Measurements from ENCODE around the gene CUEDC1. TPM values are rescaled to one million over a fixed set of nuclear protein-coding genes. Genes with fewer than 3 reads are reported as not detected.
A peak's percentile ranks its signal among the peaks of the same experiment; 100 is the strongest.

CUEDC1 gene
- total RNA-seq, 1 donor from 2014 or later = 38.4 TPM

GRCh38 chr17:57988301-57989250, 33.4 kb upstream of the CUEDC1 start:
- Mint-ChIP-seq H3K36me3 (ENCODE audit: unreplicated experiment) (no peaks in the 10 kb centered on the region), H3K4me1 (ENCODE audit: unreplicated experiment) (peaks cover 55% of the 10 kb centered on the region), H3K9me3 (ENCODE audit: unreplicated experiment) (no peaks in the 10 kb centered on the region), H3K4me3 (ENCODE audit: unreplicated experiment) (peak overlapping the region; percentile 81), H3K27ac (ENCODE audit: unreplicated experiment) (peak overlapping the region; percentile 90), H3K27me3 (ENCODE audit: unreplicated experiment) (no peaks in the 10 kb centered on the region)
- peak; percentile 92 for DNase-seq (ENCODE audit: extremely low spot score, unreplicated experiment)
- TF ChIP-seq, protein P1, sequence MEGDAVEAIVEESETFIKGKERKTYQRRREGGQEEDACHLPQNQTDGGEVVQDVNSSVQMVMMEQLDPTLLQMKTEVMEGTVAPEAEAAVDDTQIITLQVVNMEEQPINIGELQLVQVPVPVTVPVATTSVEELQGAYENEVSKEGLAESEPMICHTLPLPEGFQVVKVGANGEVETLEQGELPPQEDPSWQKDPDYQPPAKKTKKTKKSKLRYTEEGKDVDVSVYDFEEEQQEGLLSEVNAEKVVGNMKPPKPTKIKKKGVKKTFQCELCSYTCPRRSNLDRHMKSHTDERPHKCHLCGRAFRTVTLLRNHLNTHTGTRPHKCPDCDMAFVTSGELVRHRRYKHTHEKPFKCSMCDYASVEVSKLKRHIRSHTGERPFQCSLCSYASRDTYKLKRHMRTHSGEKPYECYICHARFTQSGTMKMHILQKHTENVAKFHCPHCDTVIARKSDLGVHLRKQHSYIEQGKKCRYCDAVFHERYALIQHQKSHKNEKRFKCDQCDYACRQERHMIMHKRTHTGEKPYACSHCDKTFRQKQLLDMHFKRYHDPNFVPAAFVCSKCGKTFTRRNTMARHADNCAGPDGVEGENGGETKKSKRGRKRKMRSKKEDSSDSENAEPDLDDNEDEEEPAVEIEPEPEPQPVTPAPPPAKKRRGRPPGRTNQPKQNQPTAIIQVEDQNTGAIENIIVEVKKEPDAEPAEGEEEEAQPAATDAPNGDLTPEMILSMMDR (IDR thresholded peaks at IDR 0.05) = no peak

DNA sequence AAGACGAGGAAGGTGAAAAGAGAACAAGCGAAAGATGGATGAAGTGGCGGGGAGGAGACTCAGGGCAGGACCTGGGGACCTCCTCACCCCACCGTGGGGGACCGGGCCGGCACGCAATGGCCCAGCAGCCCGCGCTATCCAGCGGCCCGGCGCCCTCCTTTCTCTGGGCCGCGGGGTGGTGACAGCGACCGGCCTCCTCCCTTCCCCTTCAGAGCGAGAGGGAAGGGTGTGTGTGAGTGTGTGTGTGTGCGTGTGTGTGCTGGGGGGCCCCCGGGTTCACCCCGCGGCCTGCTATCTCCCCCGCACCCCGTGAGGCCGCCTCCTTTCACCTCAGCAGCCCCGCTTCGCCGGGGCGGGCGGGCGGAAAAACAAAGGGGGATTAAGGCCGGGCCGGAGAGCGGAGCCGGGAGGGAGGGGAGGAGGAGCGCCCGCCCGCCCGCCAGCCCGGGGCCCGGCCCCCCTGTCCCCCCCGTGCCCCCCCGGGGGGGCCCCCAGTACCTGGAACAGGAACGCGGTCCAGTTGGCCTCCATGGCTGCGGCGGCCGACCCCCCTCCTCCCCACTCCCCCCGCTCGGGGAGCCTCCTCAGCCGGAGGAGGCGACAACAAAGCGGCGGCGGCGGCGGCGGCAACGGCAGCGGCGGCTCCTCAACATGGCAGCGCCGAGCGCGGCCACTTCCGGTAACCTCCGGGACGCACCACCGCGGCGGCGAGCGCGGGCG, 32.5 kb upstream of the CUEDC1 start, which contains the start of gene VEZF1:
Gene VEZF1, minus strand, starts transcription at position 674 of the 720 bp plus-strand sequence. Its CDS starts 143 bp downstream, at position 531.
- Mint-ChIP-seq H3K27ac (ENCODE audit: unreplicated experiment) (peak within 1 kb of the TSS; percentile 94), H3K4me3 (ENCODE audit: unreplicated experiment) (peak within 1 kb of the TSS; percentile 83), H3K4me1 (ENCODE audit: unreplicated experiment) (peaks cover 63% of the 10 kb centered on the region), H3K9me3 (ENCODE audit: unreplicated experiment) (no peaks in the 10 kb centered on the region), H3K36me3 (ENCODE audit: unreplicated experiment) (peaks cover 3% of the 10 kb centered on the region), H3K27me3 (ENCODE audit: unreplicated experiment) (no peaks in the 10 kb centered on the region)
- no peak for DNase-seq (ENCODE audit: extremely low spot score, unreplicated experiment)
- TF ChIP-seq, protein P1 (IDR thresholded peaks at IDR 0.05) = no peak

DNA sequence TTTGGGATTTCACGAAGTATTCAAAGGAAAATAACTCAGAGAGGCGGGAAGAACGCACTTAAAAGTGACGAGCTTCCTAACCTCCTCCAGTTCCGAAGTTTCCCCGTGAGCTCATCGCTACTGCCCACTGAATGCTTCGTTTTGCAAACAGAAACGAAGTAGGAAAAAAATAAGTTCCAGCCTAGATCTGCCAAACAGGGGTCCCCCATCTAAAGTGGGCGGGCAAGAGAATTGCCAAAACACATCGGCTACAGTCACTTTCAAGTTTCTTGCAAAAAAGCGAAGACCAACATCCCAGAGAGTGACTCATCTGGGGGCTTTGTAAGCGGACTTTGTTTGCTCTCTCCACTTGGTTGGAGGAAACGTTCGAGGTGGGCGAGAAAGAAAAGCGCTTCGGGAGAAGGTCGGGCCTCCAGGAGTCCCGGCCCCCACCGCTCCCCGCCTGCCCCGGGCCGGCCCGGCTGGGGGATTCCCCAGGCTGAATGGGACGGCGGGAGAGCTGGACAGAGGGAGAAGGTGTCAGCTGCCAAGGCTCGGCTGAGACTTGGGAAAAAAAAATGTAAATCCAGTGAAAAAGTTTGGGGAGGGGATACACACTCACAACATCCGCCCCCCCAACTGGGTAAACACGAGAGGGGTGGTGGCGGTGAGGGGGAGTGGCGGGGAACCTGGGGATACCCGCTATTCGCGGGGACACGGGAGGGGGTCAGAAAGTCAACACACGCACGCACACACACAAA, 31.8 kb upstream of the CUEDC1 start:
- TF ChIP-seq, protein P1 (IDR thresholded peaks at IDR 0.05) = no peak
- Mint-ChIP-seq H3K36me3 (ENCODE audit: unreplicated experiment) (peaks cover 11% of the 10 kb centered on the region), H3K27me3 (ENCODE audit: unreplicated experiment) (no peaks in the 10 kb centered on the region), H3K9me3 (ENCODE audit: unreplicated experiment) (no peaks in the 10 kb centered on the region), H3K4me3 (ENCODE audit: unreplicated experiment) (peak overlapping the region; percentile 83), H3K4me1 (ENCODE audit: unreplicated experiment) (peaks cover 64% of the 10 kb centered on the region), H3K27ac (ENCODE audit: unreplicated experiment) (peak overlapping the region; percentile 94)
- no peak for DNase-seq (ENCODE audit: extremely low spot score, unreplicated experiment)

GRCh38 chr17:57985675-57985974, 30.4 kb upstream of the CUEDC1 start:
- no peak for DNase-seq (ENCODE audit: extremely low spot score, unreplicated experiment)
- Mint-ChIP-seq H3K9me3 (ENCODE audit: unreplicated experiment) (no peaks in the 10 kb centered on the region), H3K36me3 (ENCODE audit: unreplicated experiment) (peaks cover 21% of the 10 kb centered on the region), H3K4me1 (ENCODE audit: unreplicated experiment) (peaks cover 64% of the 10 kb centered on the region), H3K4me3 (ENCODE audit: unreplicated experiment) (peak overlapping the region; percentile 70), H3K27me3 (ENCODE audit: unreplicated experiment) (no peaks in the 10 kb centered on the region), H3K27ac (ENCODE audit: unreplicated experiment) (peak overlapping the region; percentile 84)
- TF ChIP-seq, protein P1 (IDR thresholded peaks at IDR 0.05) = no peak
